ENCODE results near the gene AEBP2.
"Not testable (repeated sequence)": the region's sequence is repeated elsewhere in the genome, so short reads cannot be mapped to it uniquely, and the experiment has no call there.

Gene AEBP2

DNA sequence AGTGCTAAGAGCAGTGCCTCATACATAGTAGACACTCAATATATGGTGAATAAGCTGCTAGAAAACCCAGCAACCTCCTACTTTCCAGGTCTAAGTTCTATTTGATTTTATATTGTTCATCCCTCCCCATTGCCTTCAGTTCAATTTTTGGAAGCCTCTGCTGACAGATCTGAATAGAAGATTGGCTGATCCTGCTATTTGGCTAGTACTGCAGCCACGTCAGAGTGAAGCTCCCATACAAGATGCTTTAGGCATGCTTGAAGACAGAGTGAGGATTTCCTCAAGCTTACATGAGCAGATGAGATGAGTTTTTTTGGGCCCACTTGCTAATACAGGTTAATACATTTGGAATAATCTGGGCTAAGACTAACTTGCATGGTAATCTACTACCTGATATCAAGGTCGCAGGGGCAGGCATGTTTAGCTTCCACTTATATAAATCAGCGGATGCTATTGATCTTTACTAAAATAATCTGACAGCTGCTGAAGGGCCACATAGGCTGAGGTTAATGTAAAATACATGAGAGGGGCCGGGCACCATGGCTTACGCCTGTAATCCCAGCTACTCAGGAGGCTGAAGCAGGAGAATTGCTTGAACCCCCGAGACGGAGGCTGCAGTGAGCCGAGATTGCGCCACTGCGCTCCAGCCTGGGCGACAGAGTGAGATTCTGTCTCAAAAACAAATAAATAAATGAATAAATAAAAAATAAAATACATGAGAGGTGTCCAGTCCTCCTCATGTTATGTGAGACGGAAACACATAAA, 15.9 kb upstream of the AEBP2 start:
- DNase-seq, result no peak

GRCh38 chr12:19428246-19428645, 11.0 kb upstream of the AEBP2 start:
- no peak for DNase-seq

- DNase-seq, result not testable (repeated sequence)
Measured at GRCh38 chr12:19429491-19429890, 9.8 kb upstream of the AEBP2 start.

DNA sequence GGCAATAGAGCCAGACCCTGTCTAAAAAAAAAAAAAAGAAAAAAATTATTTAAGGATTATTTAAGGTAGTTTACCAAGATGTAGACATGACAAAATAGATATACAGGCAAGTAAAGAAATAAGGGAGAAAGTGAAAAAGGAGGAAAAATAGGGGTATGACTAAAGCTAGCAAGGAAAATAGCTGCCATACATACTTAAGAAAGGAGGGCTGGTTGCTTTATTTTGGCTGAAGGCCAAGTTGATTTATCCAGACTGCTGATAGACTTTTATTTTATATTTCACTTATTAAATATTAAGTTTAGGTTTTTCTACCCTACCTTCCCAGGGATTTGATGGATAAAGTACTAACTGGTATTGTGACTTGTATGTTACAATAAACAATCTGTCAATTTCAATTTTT, 8.3 kb upstream of the AEBP2 start:
- DNase-seq, result no peak

DNA sequence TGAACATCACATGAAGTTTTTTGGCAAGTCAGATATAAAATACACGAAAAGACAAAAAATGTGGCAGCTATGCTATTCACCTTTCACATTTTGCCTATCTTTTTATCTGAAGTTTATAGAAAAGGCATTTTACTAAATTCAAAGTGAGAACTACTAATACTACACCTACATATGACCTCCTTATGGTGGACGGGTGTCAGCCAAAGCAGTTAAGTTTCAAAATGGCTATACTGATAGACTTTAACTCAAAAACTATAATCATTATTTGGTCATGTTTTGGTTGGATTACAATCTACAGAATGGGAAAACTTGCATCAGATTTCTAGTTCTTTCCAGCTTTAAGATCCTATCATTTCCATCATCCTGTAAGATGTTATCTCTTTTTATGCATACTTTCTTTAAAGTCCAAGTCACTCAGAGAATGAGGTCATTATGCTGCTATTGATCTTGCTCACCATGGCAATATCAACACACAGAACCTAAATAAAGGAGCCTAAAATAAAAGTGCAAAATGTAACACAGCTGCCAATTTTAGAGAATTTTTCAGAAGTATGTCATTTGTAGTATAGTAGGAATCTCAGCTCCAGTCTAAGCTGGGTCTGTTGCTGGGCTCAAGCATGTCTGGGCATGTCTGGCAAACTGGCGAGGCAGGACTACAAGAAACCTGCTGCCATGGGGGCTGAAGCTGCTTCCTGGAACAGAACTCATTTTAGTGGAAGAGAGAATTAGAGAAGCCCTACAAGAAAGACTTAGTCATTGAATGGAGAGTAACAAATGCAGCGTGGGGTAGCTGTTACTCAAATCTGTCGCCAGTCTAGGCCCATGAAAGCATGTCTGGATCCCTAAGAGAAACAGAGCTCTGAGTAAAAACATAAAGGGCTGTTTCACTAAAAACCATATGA, 7.6 kb upstream of the AEBP2 start:
- DNase-seq, result no peak

DNA sequence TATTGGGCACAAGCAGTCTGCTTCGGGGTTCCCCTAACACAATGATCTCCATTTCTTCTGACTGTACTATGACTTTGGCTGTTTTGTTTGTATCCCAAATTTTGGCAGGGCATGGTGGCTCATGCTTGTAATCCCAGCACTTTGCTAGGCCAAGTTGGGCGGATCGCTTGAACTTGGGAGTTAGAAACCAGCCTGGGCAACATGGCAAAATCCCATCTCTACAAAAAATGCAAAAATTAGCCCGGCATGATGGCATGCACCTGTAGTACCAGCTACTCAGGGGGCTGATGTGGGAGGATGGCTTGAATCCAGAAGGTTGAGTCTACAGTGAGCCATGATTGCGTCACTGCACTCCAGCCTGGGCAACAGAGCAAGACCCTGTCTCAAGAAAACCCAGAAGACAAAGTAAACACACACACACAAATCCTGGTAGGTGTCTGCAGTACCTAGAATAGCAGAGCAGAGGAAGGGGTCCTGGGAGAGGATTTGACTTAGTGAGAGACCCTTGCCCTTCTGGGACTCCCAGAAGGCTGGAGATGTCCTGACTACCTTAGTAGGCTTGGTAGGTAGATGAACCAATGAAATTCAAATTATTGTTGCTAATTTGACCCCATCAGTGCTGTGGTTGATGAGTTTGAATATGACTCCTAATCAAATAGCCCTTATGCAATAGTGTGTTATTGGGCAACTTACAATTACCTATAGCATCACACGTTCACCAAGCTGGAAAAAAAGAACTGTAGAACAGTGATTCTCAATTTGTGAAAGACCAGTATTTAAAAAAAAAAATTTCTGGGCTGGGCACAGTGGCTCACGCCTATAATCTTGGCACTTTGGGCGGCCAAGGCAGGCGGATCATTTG, 6.8 kb upstream of the AEBP2 start:
- no peak for DNase-seq

- DNase-seq, result no peak
Measured at GRCh38 chr12:19434538-19434937, 4.8 kb upstream of the AEBP2 start.

DNA sequence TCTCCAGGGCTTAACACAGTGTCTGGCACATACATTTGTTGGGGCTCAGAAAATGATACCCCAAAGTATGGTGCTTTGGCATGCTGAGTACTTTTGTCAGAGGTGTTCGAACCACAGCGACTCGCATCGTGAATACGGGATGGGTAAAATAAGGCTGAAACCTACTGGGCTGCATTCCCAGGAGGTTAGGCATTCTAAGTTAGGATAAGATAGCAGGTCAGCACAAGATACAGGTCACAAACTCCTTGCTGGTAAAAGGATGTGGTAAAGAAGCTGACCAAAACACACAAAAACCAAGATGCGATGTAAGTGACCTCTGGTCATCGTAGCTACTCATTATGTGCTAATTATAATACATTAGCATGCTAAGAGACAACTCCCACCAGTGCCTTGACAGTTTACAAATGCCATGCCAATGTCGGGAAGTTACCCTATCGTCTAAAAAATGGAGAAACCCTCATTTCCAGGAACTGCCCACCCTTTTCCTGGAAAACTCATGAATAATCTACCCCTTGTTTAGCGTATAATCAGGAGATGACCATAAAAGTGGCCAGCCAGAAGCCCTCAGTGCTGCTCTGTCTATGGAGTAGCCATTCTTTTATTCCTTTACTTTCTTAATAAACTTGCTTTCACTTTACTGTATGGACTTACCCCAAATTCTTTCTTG, 3.3 kb upstream of the AEBP2 start:
- no peak for DNase-seq

- DNase-seq, result no peak
Measured at GRCh38 chr12:19436931-19437330, 2.4 kb upstream of the AEBP2 start.

- no peak for DNase-seq
Measured at GRCh38 chr12:19437996-19438395, 1.3 kb upstream of the AEBP2 start.

DNA sequence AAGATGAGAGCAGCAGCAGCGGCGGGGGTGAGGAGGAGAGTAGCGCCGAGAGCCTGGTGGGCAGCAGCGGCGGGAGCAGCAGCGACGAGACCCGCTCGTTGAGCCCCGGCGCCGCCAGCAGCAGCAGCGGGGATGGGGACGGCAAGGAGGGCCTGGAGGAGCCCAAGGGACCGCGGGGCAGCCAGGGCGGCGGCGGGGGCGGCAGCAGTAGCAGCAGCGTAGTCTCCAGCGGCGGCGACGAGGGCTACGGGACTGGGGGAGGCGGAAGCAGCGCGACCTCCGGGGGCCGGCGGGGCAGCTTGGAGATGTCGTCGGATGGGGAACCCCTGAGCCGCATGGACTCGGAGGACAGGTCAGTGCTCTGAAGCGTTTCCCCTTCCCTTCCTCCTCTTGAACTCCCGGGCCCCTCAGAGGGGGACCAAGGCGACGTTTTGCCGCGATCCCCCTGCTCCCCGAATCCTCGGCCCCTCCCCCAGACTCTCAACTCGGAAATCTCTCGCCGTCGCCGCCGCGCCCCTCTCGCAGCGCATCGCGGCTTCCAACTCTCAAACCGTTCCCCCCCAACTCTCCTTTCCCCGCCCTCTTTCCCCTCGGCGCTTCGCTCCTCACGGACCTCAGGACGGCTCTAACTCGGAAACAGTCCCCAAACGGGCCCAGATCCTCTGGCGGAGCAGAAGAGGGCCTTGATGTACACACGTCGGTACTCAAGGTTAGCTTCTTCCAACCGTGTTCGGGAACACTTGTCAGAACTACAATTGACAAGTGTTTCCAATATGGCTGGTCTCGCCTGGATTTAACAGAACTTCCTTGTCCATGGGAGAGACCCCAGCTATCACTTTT, 947 bp downstream of the AEBP2 start:
- peak; percentile 43 for DNase-seq

GRCh38 chr12:19440916-19441315, 1.6 kb downstream of the AEBP2 start:
- no peak for DNase-seq

- DNase-seq, result no peak
Measured at GRCh38 chr12:19443585-19443984, 4.3 kb downstream of the AEBP2 start.

DNA sequence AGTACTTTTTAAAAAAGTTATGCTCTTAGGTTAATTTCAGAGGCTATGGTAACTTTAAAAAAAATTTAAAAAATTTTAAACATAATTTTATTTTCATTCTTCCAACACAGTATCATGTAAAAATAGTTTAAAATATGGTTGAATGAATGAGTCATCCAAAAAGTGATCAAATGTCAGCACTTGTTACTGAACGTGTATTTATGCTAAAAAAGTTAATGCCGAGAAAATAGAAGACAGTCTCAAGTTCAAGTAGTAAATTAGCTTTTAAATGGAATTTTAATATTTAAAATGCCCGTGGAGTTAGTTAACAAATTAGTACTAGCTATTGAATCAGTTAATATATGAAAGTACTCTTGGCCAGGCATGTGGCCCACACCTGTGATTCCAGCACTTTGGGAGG, 4.8 kb downstream of the AEBP2 start:
- DNase-seq, result no peak

GRCh38 chr12:19447386-19447785, 8.1 kb downstream of the AEBP2 start:
- DNase-seq, result no peak

DNA sequence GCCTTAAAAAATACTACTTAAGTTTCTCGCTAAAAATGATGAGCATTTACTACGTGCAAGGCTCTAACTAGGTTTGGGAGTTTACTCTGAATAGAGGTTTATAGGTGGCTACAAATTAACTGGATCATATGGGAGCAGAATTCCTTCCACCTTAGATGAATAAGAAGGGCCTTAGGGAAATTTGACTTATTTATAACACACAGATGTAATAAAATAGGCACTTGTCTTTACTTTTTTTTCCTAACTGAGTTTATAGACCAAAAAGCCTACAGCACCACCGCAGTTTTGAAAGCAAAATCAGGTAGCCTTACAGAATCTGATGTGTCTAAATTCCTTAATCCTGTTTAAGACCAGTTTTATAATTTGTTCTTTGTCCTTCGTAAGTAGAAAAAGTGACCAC, 10.5 kb downstream of the AEBP2 start:
- no peak for DNase-seq

GRCh38 chr12:19450362-19450761, 11.1 kb downstream of the AEBP2 start:
- no peak for DNase-seq

- DNase-seq, result no peak
Measured at GRCh38 chr12:19451196-19451595, 11.9 kb downstream of the AEBP2 start.

DNA sequence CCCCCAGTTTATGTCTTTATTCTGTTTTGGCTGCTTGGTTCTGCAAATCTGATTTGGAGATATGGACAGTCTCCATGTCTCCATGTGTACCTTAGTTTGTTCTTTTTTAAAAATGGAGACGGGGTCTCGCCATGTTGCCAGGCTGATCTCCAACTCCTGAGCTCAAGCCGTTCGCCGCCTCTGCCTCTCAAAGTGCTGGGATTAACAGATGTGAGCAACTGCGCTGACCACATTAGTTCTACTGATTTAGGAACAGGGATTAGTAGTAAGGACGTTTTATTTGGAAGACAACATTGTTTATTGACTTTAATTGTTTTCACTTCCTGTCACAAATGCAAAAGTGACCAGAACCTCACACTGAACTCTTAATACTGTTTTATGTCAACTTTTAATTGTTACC, 14.7 kb downstream of the AEBP2 start:
- DNase-seq, result no peak

DNA sequence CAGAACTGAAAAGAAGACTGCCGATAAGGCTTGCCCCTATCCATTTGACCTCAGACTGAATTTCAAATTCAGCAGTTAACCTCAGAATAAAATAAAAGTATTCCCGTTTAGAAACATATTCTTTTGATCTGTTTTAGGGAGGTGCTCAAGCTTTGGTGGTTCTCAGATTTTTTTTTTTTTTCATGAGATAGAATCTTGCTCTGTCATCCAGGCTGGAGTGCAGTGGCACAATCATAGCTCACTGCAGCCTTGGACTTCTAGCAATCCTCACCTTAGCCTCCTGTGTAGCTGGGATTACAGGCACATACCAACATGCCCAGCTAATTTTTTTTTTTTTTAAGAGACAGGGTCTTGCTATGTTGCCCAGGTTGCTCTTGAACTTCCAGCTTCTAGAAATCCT, 15.5 kb downstream of the AEBP2 start:
- no peak for DNase-seq

- DNase-seq, result no peak
Measured at GRCh38 chr12:19456176-19456575, 16.9 kb downstream of the AEBP2 start.

DNA sequence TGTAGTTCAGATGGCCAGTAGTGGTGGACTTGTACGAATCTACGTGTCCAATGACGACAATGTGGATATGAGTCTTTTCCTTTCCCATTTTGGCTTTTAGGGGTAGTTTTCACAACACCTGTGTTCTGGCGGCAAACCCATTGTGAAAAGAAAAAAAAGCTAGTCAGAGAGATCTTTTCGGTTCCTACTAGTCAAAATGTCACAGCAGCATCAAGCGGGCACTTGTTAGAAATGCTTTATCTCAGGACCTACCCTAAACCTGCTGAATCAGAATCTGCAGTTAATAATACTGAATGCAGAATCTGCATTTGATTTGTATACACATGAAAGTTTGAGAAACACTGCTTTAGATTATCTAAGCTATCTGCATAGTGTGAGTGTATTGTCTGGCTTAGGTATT, 18.3 kb downstream of the AEBP2 start:
- DNase-seq, result no peak
